Suppressor macrophage (primary cell): ENCODE measurements around the gene C1orf56.

ENCODE experiments used
- DNase-seq, 4 experiments: peaks; one replicate each; pipeline ENCODE4 v3.0.0-alpha.2; 2020 to 2022
- total RNA-seq, 17 experiments: gene quantifications; one replicate each; lab custom pipeline; 2026; ENCODE audit warnings: mixed read lengths in 6 of 17, inconsistent platforms in 3 of 17; lab: John Stamatoyannopoulos, UW

The C1orf56 gene
- 0.07 to 2.3 (median 0.39) reads per million in 17 experiments for total RNA-seq

GRCh38 chr1:151047591-151047924 is at the start of gene C1orf56:
C1orf56 (plus strand) TSS chr1:151047751; CDS start chr1:151047848, 97 bp downstream.
- DNase-seq, result peak; percentile 23 to 69 (median 34)

- DNase-seq, result no peak
These were observed 49.6 kb upstream of the C1orf56 start for GRCh38 chr1:150997949-150998348.

- DNase-seq, result peak; percentile 63 to 76 (median 74)
These were observed 48.4 kb upstream of the C1orf56 start for GRCh38 chr1:150999051-150999674.

- peak; percentile 35 to 58 (median 48) for DNase-seq
These were observed 47.6 kb upstream of the C1orf56 start for GRCh38 chr1:150999926-151000325.

GRCh38 chr1:151000408-151000807 is 47.1 kb upstream of the C1orf56 start:
- DNase-seq, result no peak

GRCh38 chr1:151001602-151002001 is 45.9 kb upstream of the C1orf56 start:
- DNase-seq, result peak; percentile 60 to 84 (median 76)

GRCh38 chr1:151002051-151002450 is 45.5 kb upstream of the C1orf56 start:
- DNase-seq, result peak; percentile 55 to 56 (median 56)

GRCh38 chr1:151002611-151003010 is 44.9 kb upstream of the C1orf56 start:
- no peak for DNase-seq

GRCh38 chr1:151003180-151003579 is 44.4 kb upstream of the C1orf56 start:
- DNase-seq, result peak in 2 of 4 experiments; percentile 22 to 27

GRCh38 chr1:151005729-151006319 is 41.7 kb upstream of the C1orf56 start:
- DNase-seq, result no peak

- peak; percentile 72 to 84 (median 83) for DNase-seq
These were observed 41.1 kb upstream of the C1orf56 start, which contains the start of gene MINDY1 for GRCh38 chr1:151006327-151007052. MINDY1 (minus strand) TSS chr1:151006902; CDS start chr1:151002617, 4,285 bp downstream.

GRCh38 chr1:151007853-151008243 is 39.7 kb upstream of the C1orf56 start:
- no peak for DNase-seq

GRCh38 chr1:151008244-151009205 is 39.0 kb upstream of the C1orf56 start, which contains the start of gene PRUNE1:
PRUNE1 (plus strand) TSS chr1:151008449; CDS start chr1:151008633, 184 bp downstream.
- peak; percentile 99 to 100 (median 100) for DNase-seq

GRCh38 chr1:151009206-151009587 is 38.4 kb upstream of the C1orf56 start:
- DNase-seq, result no peak

- no peak for DNase-seq
These were observed 37.7 kb upstream of the C1orf56 start for GRCh38 chr1:151009674-151010345.

GRCh38 chr1:151010346-151010726 is 37.2 kb upstream of the C1orf56 start:
- no peak for DNase-seq

GRCh38 chr1:151011154-151011850 is 36.2 kb upstream of the C1orf56 start:
- DNase-seq, result peak in 2 of 4 experiments; percentile 23 to 33

- DNase-seq, result no peak
These were observed 34.7 kb upstream of the C1orf56 start for GRCh38 chr1:151012684-151013471.

- no peak for DNase-seq
These were observed 34.0 kb upstream of the C1orf56 start for GRCh38 chr1:151013518-151013917.

GRCh38 chr1:151024540-151025146 is 22.9 kb upstream of the C1orf56 start:
- peak; percentile 83 to 92 (median 86) for DNase-seq
